CD8-positive, alpha-beta memory T cell (primary cell): ENCODE data around the gene MKKS. TPM values are rescaled to one million over a fixed set of nuclear protein-coding genes. Genes with fewer than 3 reads are reported as not detected.

Experiments used
- CTCF ChIA-PET: fragments of 350-600 bp; sonication (Branson Sonifier 250); formaldehyde crosslinking; loops from one replicate; lab custom pipeline; 2021; ENCODE audit warnings: antibody characterized with exemption; lab: Charles Lee
- POLR2A ChIA-PET: fragments of 350-600 bp; sonication (Branson Sonifier 250); formaldehyde crosslinking; loops from one replicate; lab custom pipeline; 2021; ENCODE audit warnings: antibody characterized with exemption; lab: Charles Lee
- DNase-seq, 5 donors: peaks; one replicate each; pipeline versions ENCODE4 v3.0.0 to v3.0.0-alpha.2; 2020 to 2022; ENCODE audit warnings: mixed read lengths in 1 of 5
- H3K27ac ChIP-seq: one replicate; pipeline ENCODE4 v1.7.0; 2013; ENCODE audit warnings: low read depth, mild to moderate bottlenecking, low read length, moderate library complexity
- H3K27me3 ChIP-seq: 2 replicates; pipeline ENCODE4 v1.7.0; 2013; ENCODE audit warnings: low read length, mild to moderate bottlenecking; ENCODE audit not compliant: insufficient read depth, poor library complexity, severe bottlenecking
- H3K36me3 ChIP-seq: 2 replicates; pipeline ENCODE4 v1.7.0; 2013; ENCODE audit warnings: mild to moderate bottlenecking, low read length, moderate library complexity; ENCODE audit not compliant: insufficient read depth
- H3K4me1 ChIP-seq: 2 replicates; pipeline ENCODE4 v1.7.0; 2013; ENCODE audit warnings: mild to moderate bottlenecking, low read length, moderate library complexity; ENCODE audit not compliant: insufficient read depth
- H3K4me3 ChIP-seq: 2 replicates; pipeline ENCODE4 v1.7.0; 2013; ENCODE audit warnings: mild to moderate bottlenecking, low read length
- H3K9me3 ChIP-seq: 2 replicates; pipeline ENCODE4 v1.7.0; 2013; ENCODE audit warnings: mild to moderate bottlenecking, low read length
- H3K27ac Mint-ChIP-seq, 8 donors: one replicate each; pipeline ENCODE4 v1.8.0; 2020 to 2021; ENCODE audit warnings: mixed read lengths in 8 of 8, mild to moderate bottlenecking in 6 of 8, inconsistent platforms in 3 of 8, moderate library complexity in 3 of 8
- H3K27me3 Mint-ChIP-seq, 2 donors: one replicate each; pipeline ENCODE4 v1.8.0; 2020 to 2021; ENCODE audit warnings: mixed read lengths in 2 of 2, mild to moderate bottlenecking in 1 of 2, moderate library complexity in 1 of 2
- H3K36me3 Mint-ChIP-seq, 3 donors: one replicate each; pipeline ENCODE4 v1.8.0; 2020 to 2021; ENCODE audit warnings: mixed read lengths in 3 of 3, inconsistent platforms in 1 of 3, mild to moderate bottlenecking in 1 of 3
- H3K4me1 Mint-ChIP-seq, 3 donors: one replicate each; pipeline ENCODE4 v1.8.0; 2020 to 2021; ENCODE audit warnings: mixed read lengths in 3 of 3, inconsistent platforms in 1 of 3, mild to moderate bottlenecking in 1 of 3
- H3K4me3 Mint-ChIP-seq, 7 donors: one replicate each; pipeline ENCODE4 v1.8.0; 2020 to 2021; ENCODE audit warnings: mixed read lengths in 7 of 7, mild to moderate bottlenecking in 6 of 7, moderate library complexity in 4 of 7, inconsistent platforms in 2 of 7
- H3K9me3 Mint-ChIP-seq, 5 donors: one replicate each; pipeline ENCODE4 v1.8.0; 2020 to 2022; ENCODE audit warnings: mixed read lengths in 5 of 5, mild to moderate bottlenecking in 3 of 5, moderate library complexity in 2 of 5, inconsistent platforms in 1 of 5
- polyA plus RNA-seq: library from polyadenylated mRNA; unstranded; fragments of 300-500 nt; fragmentation: Illumina TruSeq; gene quantifications from one replicate; pipeline ENCODE4 v1.2.3, GENCODE V29; 2021
- total RNA-seq, 2 experiments: library from RNA; stranded (reverse); gene quantifications; one replicate each; pipeline ENCODE4 v1.2.3, GENCODE V29; 2021

MKKS gene
- total and polyA plus RNA-seq, 3 experiments from 2014 or later = 7.7 to 37.7 (median 8.2) TPM

- POLR2A ChIA-PET = no interaction called here
- CTCF ChIA-PET = no interaction called here
- H3K36me3 ChIP-seq = no peaks in the 10 kb centered on the region
- no peak overlapping the region for H3K27ac Mint-ChIP-seq
- no peaks in the 10 kb centered on the region for H3K27me3 ChIP-seq
- H3K36me3 Mint-ChIP-seq = no peaks in the 10 kb centered on the region
- H3K4me3 Mint-ChIP-seq = no peak overlapping the region
- H3K9me3 Mint-ChIP-seq = peaks cover 0 to 6% (median 4%) of the 10 kb centered on the region in 5 donors
- no peaks in the 10 kb centered on the region for H3K4me1 ChIP-seq
- no peak overlapping the region for H3K27ac ChIP-seq
- no peaks in the 10 kb centered on the region for H3K4me1 Mint-ChIP-seq
- H3K9me3 ChIP-seq = no peaks in the 10 kb centered on the region
- H3K4me3 ChIP-seq = no peak overlapping the region
- H3K27me3 Mint-ChIP-seq = peaks cover 6 to 45% of the 10 kb centered on the region in 2 donors
- no peak for DNase-seq
Observed at GRCh38 chr20:10370091-10370887, 63.7 kb downstream of the MKKS start.

GRCh38 chr20:10369723-10370090, 64.3 kb downstream of the MKKS start:
- Histone ChIP-seq H3K27ac (no peak overlapping the region), H3K4me3 (no peak overlapping the region), H3K27me3 (no peaks in the 10 kb centered on the region), H3K9me3 (no peaks in the 10 kb centered on the region), H3K4me1 (no peaks in the 10 kb centered on the region), H3K36me3 (no peaks in the 10 kb centered on the region)
- no peak for DNase-seq
- CTCF ChIA-PET = no interaction called here
- no peaks in the 10 kb centered on the region for H3K36me3 Mint-ChIP-seq
- H3K4me3 Mint-ChIP-seq = no peak overlapping the region
- peaks cover 6 to 49% of the 10 kb centered on the region in 2 donors for H3K27me3 Mint-ChIP-seq
- peaks cover 0 to 6% (median 4%) of the 10 kb centered on the region in 5 donors for H3K9me3 Mint-ChIP-seq
- no peak overlapping the region for H3K27ac Mint-ChIP-seq
- H3K4me1 Mint-ChIP-seq = no peaks in the 10 kb centered on the region
- POLR2A ChIA-PET = no interaction called here

GRCh38 chr20:10368702-10369041, 65.3 kb downstream of the MKKS start:
- H3K4me3 ChIP-seq = no peak overlapping the region
- peaks cover 5% of the 10 kb centered on the region for H3K27me3 ChIP-seq
- no peaks in the 10 kb centered on the region for H3K4me1 Mint-ChIP-seq
- DNase-seq = no peak
- no peaks in the 10 kb centered on the region for H3K36me3 Mint-ChIP-seq
- no peak overlapping the region for H3K27ac ChIP-seq
- H3K4me3 Mint-ChIP-seq = no peak overlapping the region
- ChIA-PET POLR2A (no interaction called here), CTCF (no interaction called here)
- H3K4me1 ChIP-seq = no peaks in the 10 kb centered on the region
- no peak overlapping the region for H3K27ac Mint-ChIP-seq
- peaks cover 2 to 52% of the 10 kb centered on the region in 2 donors for H3K27me3 Mint-ChIP-seq
- H3K9me3 ChIP-seq = no peaks in the 10 kb centered on the region
- peaks cover 0 to 6% (median 3%) of the 10 kb centered on the region in 5 donors for H3K9me3 Mint-ChIP-seq
- no peaks in the 10 kb centered on the region for H3K36me3 ChIP-seq

- H3K27ac Mint-ChIP-seq = no peak overlapping the region
- no peaks in the 10 kb centered on the region for H3K4me1 Mint-ChIP-seq
- POLR2A ChIA-PET = no interaction called here
- Histone ChIP-seq H3K36me3 (no peaks in the 10 kb centered on the region), H3K9me3 (no peaks in the 10 kb centered on the region), H3K4me3 (no peak overlapping the region), H3K27ac (no peak overlapping the region), H3K27me3 (peaks cover 7% of the 10 kb centered on the region), H3K4me1 (no peaks in the 10 kb centered on the region)
- H3K36me3 Mint-ChIP-seq = no peaks in the 10 kb centered on the region
- H3K27me3 Mint-ChIP-seq = peaks cover 4 to 58% of the 10 kb centered on the region in 2 donors
- no peak for DNase-seq
- H3K9me3 Mint-ChIP-seq = peaks cover 0 to 1% (median under 1%) of the 10 kb centered on the region in 5 donors
- H3K4me3 Mint-ChIP-seq = no peak overlapping the region
- CTCF ChIA-PET = no interaction called here
Observed at GRCh38 chr20:10367943-10368701, 65.9 kb downstream of the MKKS start.

GRCh38 chr20:10367693-10367942, 66.4 kb downstream of the MKKS start:
- peaks cover 4 to 63% of the 10 kb centered on the region in 2 donors for H3K27me3 Mint-ChIP-seq
- CTCF ChIA-PET = no interaction called here
- no peak overlapping the region for H3K27ac ChIP-seq

GRCh38 chr20:10366898-10367692, 66.9 kb downstream of the MKKS start:
- POLR2A ChIA-PET = no interaction called here
- Histone ChIP-seq H3K9me3 (no peaks in the 10 kb centered on the region), H3K4me1 (no peaks in the 10 kb centered on the region), H3K4me3 (no peak overlapping the region), H3K27ac (no peak overlapping the region), H3K27me3 (peaks cover 7% of the 10 kb centered on the region), H3K36me3 (no peaks in the 10 kb centered on the region)
- Mint-ChIP-seq H3K4me1 (no peaks in the 10 kb centered on the region), H3K9me3 (no peaks in the 10 kb centered on the region), H3K27me3 (peaks cover 4 to 61% of the 10 kb centered on the region in 2 donors), H3K4me3 (no peak overlapping the region), H3K27ac (no peak overlapping the region), H3K36me3 (no peaks in the 10 kb centered on the region)
- CTCF ChIA-PET = no interaction called here
- DNase-seq = no peak

More at GRCh38 chr20:10367693-10367942, 66.4 kb downstream of the MKKS start:
- H3K4me3 Mint-ChIP-seq = no peak overlapping the region
- no peaks in the 10 kb centered on the region for H3K4me1 Mint-ChIP-seq
- DNase-seq = no peak
- Histone ChIP-seq H3K9me3 (no peaks in the 10 kb centered on the region), H3K4me3 (no peak overlapping the region), H3K36me3 (no peaks in the 10 kb centered on the region), H3K27me3 (peaks cover 7% of the 10 kb centered on the region), H3K4me1 (no peaks in the 10 kb centered on the region)
- H3K27ac Mint-ChIP-seq = no peak overlapping the region
- H3K36me3 Mint-ChIP-seq = no peaks in the 10 kb centered on the region
- POLR2A ChIA-PET = no interaction called here
- H3K9me3 Mint-ChIP-seq = peaks cover 0 to 1% (median 0%) of the 10 kb centered on the region in 5 donors

- ChIA-PET POLR2A (no interaction called here), CTCF (interaction anchor here (1.3 kb wide), 1 partner anchor 11 kb away, joined by 3 read pairs; no protein-coding TSS in a partner anchor)
- no peak for DNase-seq
- Histone ChIP-seq H3K4me1 (no peaks in the 10 kb centered on the region), H3K36me3 (no peaks in the 10 kb centered on the region), H3K27me3 (peaks cover 7% of the 10 kb centered on the region), H3K9me3 (no peaks in the 10 kb centered on the region), H3K27ac (no peak overlapping the region), H3K4me3 (no peak overlapping the region)
- Mint-ChIP-seq H3K27me3 (peaks cover 9 to 37% of the 10 kb centered on the region in 2 donors), H3K36me3 (no peaks in the 10 kb centered on the region), H3K27ac (no peak overlapping the region), H3K4me1 (no peaks in the 10 kb centered on the region), H3K4me3 (no peak overlapping the region), H3K9me3 (no peaks in the 10 kb centered on the region)
Observed at GRCh38 chr20:10362674-10363073, 71.3 kb downstream of the MKKS start.

- Mint-ChIP-seq H3K4me3 (no peak overlapping the region), H3K27me3 (peaks cover 9 to 29% of the 10 kb centered on the region in 2 donors), H3K4me1 (no peaks in the 10 kb centered on the region), H3K27ac (no peak overlapping the region), H3K36me3 (peaks cover 0 to 2% (median 0%) of the 10 kb centered on the region in 3 donors), H3K9me3 (no peaks in the 10 kb centered on the region)
- Histone ChIP-seq H3K27ac (no peak overlapping the region), H3K27me3 (peaks cover 7% of the 10 kb centered on the region), H3K4me3 (no peak overlapping the region), H3K4me1 (no peaks in the 10 kb centered on the region), H3K36me3 (no peaks in the 10 kb centered on the region), H3K9me3 (no peaks in the 10 kb centered on the region)
- POLR2A ChIA-PET = no interaction called here
- CTCF ChIA-PET = no interaction called here
- no peak for DNase-seq
Observed at GRCh38 chr20:10360878-10361277, 73.1 kb downstream of the MKKS start.
